ENCODE data around the gene WFDC8.

WFDC8 gene

DNA sequence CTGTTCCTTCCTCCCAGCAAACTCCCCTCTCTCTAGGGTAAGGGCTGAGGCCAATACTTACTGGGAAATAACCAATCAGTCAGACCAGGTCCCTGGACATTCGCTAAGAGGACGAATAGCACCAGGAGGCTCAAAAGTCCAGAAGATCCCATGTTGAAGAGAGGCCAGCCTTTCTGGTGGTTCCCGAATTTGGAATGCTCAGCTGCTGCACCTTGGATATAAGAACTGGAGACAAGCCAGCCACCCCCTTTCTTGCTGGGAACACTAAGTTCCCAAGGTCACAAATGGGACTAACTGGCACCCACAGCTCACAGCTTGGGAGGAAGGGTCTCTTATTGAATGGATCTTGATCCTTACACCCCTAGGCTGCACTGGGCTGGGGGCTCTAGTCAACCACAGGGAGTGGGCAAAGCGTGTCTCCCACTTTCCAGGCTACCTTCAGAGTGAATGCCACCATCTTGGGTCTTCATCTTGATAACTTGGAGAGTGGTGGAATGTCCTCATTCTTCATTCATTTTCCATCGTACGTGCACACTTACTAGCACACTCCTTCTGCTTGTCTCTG lies 31.8 kb downstream of the WFDC8 start, which contains the start of gene EPPIN:
EPPIN (minus strand) TSS at position 196 of the 565 bp plus-strand sequence; CDS start at position 152, 44 bp downstream.
- DNase-seq, result no peak

- no peak for DNase-seq
These were observed 33.2 kb downstream of the WFDC8 start for GRCh38 chr20:45545754-45546453.

DNA sequence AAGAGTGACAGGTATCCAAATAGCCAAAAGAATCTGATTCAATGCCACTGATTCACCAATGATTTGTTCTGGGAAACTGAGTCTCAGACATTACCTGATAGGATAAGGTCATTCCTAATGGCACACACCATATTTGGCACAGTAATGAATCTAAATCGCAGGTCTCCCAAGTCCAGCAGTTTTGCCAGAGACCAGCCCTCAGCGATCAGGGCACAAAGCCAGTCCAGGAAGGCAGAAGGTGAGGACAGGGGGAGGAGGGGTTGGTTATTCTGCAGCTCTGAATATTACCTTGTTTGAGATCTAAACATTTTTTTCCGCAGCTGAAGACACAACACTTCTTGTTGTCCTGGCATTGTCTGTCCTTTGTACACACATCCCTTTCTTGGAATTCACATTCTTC lies 33.7 kb downstream of the WFDC8 start:
- no peak for DNase-seq

- no peak for DNase-seq
These were observed 39.7 kb downstream of the WFDC8 start, which contains the start of gene WFDC6 for GRCh38 chr20:45539382-45539781. Gene WFDC6, minus strand, starts transcription at chr20:45539482. Its CDS starts 75 bp downstream, at chr20:45539407.

DNA sequence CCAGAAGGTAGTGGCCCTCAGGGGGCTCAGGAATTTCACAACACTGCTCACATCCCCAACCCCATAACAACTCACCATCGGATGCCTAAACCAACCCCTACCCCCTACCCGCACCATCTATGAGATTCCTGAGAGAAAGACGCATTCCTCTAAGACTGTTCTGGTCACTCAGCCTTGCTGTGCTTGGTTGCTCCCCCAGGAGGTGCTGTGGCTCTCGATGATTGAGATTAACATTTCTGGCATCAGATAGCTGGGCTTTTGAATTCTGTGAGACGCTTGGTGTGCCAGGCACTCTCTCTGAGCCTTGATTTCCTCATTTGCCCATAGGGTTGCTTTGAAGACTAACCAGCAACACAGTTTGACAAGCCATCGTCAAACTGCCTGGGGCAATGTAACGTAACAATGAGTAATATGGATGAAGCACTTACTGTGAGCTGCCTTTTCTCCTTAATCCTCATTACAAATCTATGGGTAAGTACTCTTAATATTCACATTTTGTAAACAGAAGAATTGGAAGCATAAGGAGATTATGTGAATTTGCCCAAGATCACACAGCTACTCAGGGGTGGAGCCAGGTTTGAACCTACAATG lies 40.8 kb downstream of the WFDC8 start:
- no peak for DNase-seq

DNA sequence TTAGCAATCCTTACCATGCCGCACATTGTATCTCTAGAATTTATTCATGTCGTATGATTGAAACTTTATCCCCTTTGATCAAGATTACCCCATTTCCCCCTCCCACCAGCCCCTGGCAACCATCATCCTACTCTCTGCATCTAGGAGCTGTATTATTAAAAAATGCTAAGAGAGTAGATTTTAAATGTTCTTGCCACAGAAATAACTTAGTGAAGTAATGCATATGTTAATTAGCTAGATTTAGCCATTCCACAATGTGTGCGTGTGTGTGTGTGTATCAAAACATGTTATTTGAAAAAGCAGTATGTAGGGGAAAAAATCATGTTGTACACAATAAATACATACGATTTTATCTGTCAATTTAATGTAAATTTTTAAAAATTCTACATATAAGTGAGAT lies 51.8 kb downstream of the WFDC8 start:
- DNase-seq, result no peak

GRCh38 chr20:45523821-45524220 lies 55.3 kb downstream of the WFDC8 start:
- no peak for DNase-seq

GRCh38 chr20:45518282-45518681 lies 60.8 kb downstream of the WFDC8 start:
- DNase-seq, result no peak

- DNase-seq, result no peak
These were observed 63.8 kb downstream of the WFDC8 start, which contains the start of gene SPINT3 for GRCh38 chr20:45515147-45515913. Gene SPINT3, minus strand, starts transcription at chr20:45515622. Its CDS starts 14 bp downstream, at chr20:45515608.

DNA sequence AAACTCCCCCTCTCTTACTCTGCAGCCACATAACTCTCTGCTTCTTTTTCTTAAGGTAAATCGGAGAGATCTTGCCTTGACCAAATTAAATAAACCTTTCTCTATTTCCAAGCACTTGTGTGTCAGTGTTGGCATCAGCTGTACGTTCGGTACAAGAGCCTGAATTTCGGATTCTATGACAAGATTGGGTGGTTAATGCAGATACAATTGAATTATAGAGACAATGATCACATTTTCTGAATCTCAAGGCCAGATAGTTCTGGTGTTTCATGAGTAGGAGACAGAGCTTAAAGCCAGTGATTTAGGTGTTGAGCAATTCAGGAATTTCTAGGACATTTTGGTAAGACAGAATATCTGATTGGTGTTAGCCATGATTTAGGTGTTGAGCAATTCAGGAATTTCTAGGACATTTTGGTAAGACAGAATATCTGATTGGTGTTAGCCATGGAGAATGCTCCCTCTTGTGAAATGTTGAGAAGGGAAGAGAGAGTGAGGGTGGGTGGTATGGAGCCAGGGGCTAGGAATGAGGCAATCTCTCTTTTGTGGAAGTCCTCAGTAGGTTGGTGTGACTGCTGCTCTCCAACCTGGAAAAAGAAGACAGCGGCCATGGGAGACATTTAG lies 68.7 kb downstream of the WFDC8 start:
- no peak for DNase-seq

GRCh38 chr20:45509091-45509490 lies 70.0 kb downstream of the WFDC8 start:
- DNase-seq, result no peak

- no peak for DNase-seq
These were observed 70.8 kb downstream of the WFDC8 start for GRCh38 chr20:45508068-45508886.

GRCh38 chr20:45507011-45507820 lies 71.9 kb downstream of the WFDC8 start:
- no peak for DNase-seq

- DNase-seq, result no peak
These were observed 72.7 kb downstream of the WFDC8 start for GRCh38 chr20:45506398-45506797.

- no peak for DNase-seq
These were observed 75.7 kb downstream of the WFDC8 start for GRCh38 chr20:45503403-45503802.

- DNase-seq, result no peak
These were observed 76.5 kb downstream of the WFDC8 start for GRCh38 chr20:45502561-45502960.

All from stimulated activated naive CD4-positive, alpha-beta T cell (primary cell).